ENCODE results near the gene HYAL3.
A peak's percentile ranks its signal among the peaks of the same experiment; 100 is the strongest.
"Not testable (repeated sequence)": the region's sequence is repeated elsewhere in the genome, so short reads cannot be mapped to it uniquely, and the experiment has no call there.

Gene HYAL3

GRCh38 chr3:50269460-50269859 lies 29.7 kb downstream of the HYAL3 start:
- DNase-seq (ENCODE audit: low read depth) = no peak

- no peak for DNase-seq (ENCODE audit: low read depth)
Observed at GRCh38 chr3:50268703-50269451, 30.3 kb downstream of the HYAL3 start, which contains the start of gene SEMA3B. Gene SEMA3B, plus strand, starts transcription at chr3:50269147. Its CDS starts 94 bp downstream, at chr3:50269241.

- DNase-seq (ENCODE audit: low read depth) = no peak
Observed at GRCh38 chr3:50268276-50268675, 30.9 kb downstream of the HYAL3 start.

- DNase-seq (ENCODE audit: low read depth) = no peak
Observed at GRCh38 chr3:50267280-50267913, 31.8 kb downstream of the HYAL3 start.

GRCh38 chr3:50266836-50267235 lies 32.4 kb downstream of the HYAL3 start:
- no peak for DNase-seq (ENCODE audit: low read depth)

GRCh38 chr3:50266017-50266416 lies 33.2 kb downstream of the HYAL3 start:
- no peak for DNase-seq (ENCODE audit: low read depth)

GRCh38 chr3:50265571-50265970 lies 33.6 kb downstream of the HYAL3 start:
- DNase-seq (ENCODE audit: low read depth) = no peak

- no peak for DNase-seq (ENCODE audit: low read depth)
Observed at GRCh38 chr3:50264964-50265485, 34.2 kb downstream of the HYAL3 start.

GRCh38 chr3:50264383-50264963 lies 34.7 kb downstream of the HYAL3 start:
- no peak for DNase-seq (ENCODE audit: low read depth)

- DNase-seq (ENCODE audit: low read depth) = no peak
Observed at GRCh38 chr3:50263478-50264382, 35.5 kb downstream of the HYAL3 start.

- no peak for DNase-seq (ENCODE audit: low read depth)
Observed at GRCh38 chr3:50262778-50263177, 36.4 kb downstream of the HYAL3 start.

- DNase-seq (ENCODE audit: low read depth) = not testable (repeated sequence)
Observed at GRCh38 chr3:50262200-50262599, 37.0 kb downstream of the HYAL3 start.

- DNase-seq (ENCODE audit: low read depth) = no peak
Observed at GRCh38 chr3:50261505-50261904, 37.7 kb downstream of the HYAL3 start.

- no peak for DNase-seq (ENCODE audit: low read depth)
Observed at GRCh38 chr3:50260942-50261441, 38.2 kb downstream of the HYAL3 start.

GRCh38 chr3:50260027-50260941 lies 38.9 kb downstream of the HYAL3 start:
- peak; percentile 67 for DNase-seq (ENCODE audit: low read depth)

GRCh38 chr3:50259432-50260026 lies 39.7 kb downstream of the HYAL3 start:
- no peak for DNase-seq (ENCODE audit: low read depth)

GRCh38 chr3:50258979-50259378 lies 40.2 kb downstream of the HYAL3 start:
- DNase-seq (ENCODE audit: low read depth) = no peak

GRCh38 chr3:50258029-50258680 lies 41.0 kb downstream of the HYAL3 start:
- no peak for DNase-seq (ENCODE audit: low read depth)

GRCh38 chr3:50256978-50257890 lies 42.0 kb downstream of the HYAL3 start:
- no peak for DNase-seq (ENCODE audit: low read depth)
